Stimulated activated CD4-positive, alpha-beta T cell treated with anti-CD3 and anti-CD28 coated beads, Interleukin-12 subunit alpha, Interleukin-12 subunit beta, amount 100 ng/mL, for 24 hours (primary cell): ENCODE results near the gene PATZ1.

Experiments
- DNase-seq, 2 experiments: peaks; one replicate each; pipeline ENCODE4 v3.0.0-alpha.2; 2020; ENCODE audit warnings: low read depth in 2 of 2

The PATZ1 gene

GRCh38 chr22:31313366-31314147 lies 32.6 kb downstream of the PATZ1 start:
- DNase-seq: peak in 1 of 2 experiments; percentile 67

GRCh38 chr22:31308181-31308580 lies 38.0 kb downstream of the PATZ1 start:
- DNase-seq: no peak

- no peak for DNase-seq
Measured at GRCh38 chr22:31305194-31305593, 41.0 kb downstream of the PATZ1 start.

GRCh38 chr22:31302537-31302936 lies 43.6 kb downstream of the PATZ1 start:
- no peak for DNase-seq

GRCh38 chr22:31302006-31302405 lies 44.1 kb downstream of the PATZ1 start:
- no peak for DNase-seq

- no peak for DNase-seq
Measured at GRCh38 chr22:31300896-31301295, 45.2 kb downstream of the PATZ1 start.

- DNase-seq: no peak
Measured at GRCh38 chr22:31295831-31296657, 50.1 kb downstream of the PATZ1 start.

- DNase-seq: no peak
Measured at GRCh38 chr22:31295360-31295759, 50.8 kb downstream of the PATZ1 start.

- peak; percentile 55 to 78 for DNase-seq
Measured at GRCh38 chr22:31292236-31292989, 53.7 kb downstream of the PATZ1 start, which contains the start of gene PIK3IP1. PIK3IP1 (minus strand) TSS chr22:31292488; CDS start chr22:31292344, 144 bp downstream.

GRCh38 chr22:31291481-31292235 lies 54.5 kb downstream of the PATZ1 start:
- DNase-seq: no peak

GRCh38 chr22:31290494-31291471 lies 55.4 kb downstream of the PATZ1 start:
- peak; percentile 89 to 91 for DNase-seq

- DNase-seq: no peak
Measured at GRCh38 chr22:31289344-31289743, 56.8 kb downstream of the PATZ1 start.

GRCh38 chr22:31288496-31289240 lies 57.5 kb downstream of the PATZ1 start:
- DNase-seq: no peak

GRCh38 chr22:31287818-31288495 lies 58.2 kb downstream of the PATZ1 start:
- no peak for DNase-seq

- no peak for DNase-seq
Measured at GRCh38 chr22:31286360-31287255, 59.5 kb downstream of the PATZ1 start.

- DNase-seq: no peak
Measured at GRCh38 chr22:31284281-31285155, 61.6 kb downstream of the PATZ1 start.
